EH (cell line): ENCODE measurements around the gene PRKAG2.

Source experiments
- DNase-seq: peaks from one replicate; pipeline ENCODE4 v3.0.0-alpha.2; 2015; ENCODE audit warnings: low read depth

Gene PRKAG2

DNA sequence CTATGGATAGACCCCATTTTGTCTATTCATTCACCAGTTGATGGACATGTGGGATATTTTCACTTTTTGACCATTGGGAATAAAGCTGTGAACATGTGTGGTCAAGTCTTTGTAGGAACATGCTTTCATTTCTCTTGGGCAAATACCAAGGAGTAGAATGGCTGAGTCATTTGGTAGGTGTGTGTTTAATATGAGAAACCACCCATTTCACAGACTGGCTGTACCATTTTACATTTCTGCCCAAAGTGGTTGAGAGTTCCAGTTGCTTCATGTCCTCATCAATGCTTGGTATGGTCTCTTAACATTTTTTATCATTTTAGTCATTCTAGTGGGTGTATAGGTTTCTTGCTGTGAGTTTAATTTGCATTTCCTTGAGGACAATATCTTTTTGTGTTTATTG is 232.4 kb downstream of the PRKAG2 start:
- no peak for DNase-seq

DNA sequence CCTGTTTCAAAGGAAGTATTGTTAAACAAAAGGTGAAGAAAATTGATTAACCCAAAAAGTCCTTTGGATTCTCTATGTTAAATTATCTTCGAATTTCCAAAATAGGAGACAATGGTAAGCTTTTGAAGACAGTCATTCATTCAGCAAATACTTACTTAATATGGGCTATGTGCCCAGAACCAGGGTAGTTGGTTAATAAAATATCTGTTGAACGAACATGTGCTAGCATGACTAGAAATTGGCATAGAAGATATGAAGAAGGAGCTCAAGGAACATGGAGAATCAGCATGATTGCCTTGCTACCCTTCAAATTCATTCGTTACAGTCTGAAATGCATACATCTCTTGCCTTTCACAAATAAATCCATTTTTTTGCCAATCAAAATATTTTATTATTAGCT is 234.2 kb downstream of the PRKAG2 start:
- DNase-seq: no peak

DNA sequence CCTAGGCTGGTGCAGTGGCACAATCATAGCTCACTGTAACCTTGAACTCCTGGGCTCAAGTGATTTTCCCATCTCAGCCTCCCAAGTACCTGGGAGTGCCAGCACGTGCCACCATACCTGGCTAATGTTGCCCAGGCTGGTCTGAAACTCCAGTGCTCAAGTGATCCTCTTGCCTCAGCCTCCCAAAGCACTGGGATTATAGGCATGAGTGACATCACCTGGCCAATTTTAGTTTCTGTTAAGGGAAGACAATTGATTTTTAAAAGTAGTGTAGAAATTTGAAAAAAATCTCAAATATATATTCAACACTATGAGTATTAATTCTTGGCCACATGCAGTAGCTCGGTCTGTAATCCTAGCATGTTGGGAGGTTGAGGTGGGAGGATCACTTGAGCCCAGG is 235.3 kb downstream of the PRKAG2 start:
- no peak for DNase-seq

DNA sequence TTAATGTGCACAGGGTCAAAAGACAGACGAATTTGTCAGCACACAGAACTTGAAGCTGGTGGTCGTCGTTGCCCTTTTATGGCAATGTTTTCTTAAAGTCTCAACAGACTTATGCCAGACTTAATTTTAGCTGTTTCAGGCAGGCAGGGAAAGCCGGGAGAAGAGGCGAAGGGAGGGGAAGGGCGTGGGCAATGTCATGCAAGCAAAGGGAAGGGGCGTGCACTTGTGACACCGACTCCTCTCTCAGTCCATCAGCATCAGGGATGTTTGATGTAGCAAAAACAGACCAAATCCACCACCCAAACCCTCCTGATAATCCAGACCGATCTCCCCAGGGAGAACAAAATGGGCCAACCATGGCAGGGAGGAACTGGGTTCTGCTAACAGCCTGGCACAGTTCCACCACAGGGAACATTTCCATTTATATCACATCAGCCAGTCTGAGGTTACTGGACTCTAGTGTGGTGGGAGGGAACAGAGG is 239.1 kb downstream of the PRKAG2 start:
- peak; percentile 88 for DNase-seq

DNA sequence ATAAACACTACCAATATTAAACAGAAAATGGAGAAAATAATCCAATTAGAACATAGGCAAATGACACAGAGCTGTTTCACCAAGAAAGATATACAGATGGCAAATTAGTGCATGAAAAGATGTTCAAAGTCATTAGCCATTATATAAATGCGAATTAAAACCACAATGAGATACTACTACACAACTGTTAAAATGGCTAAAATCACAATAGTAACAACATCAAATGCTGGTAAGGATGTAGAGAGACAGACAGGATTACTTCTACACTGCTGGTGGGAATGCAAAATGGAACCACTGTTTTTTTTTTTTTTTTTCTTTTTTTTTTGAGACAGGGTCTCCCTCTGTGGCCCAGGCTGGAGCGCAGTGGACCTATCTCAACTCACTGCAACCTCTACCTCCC is 242.3 kb downstream of the PRKAG2 start:
- no peak for DNase-seq

DNA sequence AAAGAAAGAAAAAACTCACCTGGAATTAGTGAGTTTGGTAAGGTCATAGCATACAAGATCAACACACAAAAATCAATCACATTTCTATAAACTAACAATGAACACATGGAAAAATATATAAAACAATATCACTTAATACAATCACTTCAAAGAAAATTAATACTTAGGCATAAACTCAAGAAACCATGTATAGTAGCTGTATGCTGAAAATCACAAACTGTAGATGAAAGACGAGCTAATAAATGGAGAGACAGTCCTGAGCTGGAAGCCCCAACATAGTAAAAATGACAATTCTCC is 243.5 kb downstream of the PRKAG2 start:
- no peak for DNase-seq

DNA sequence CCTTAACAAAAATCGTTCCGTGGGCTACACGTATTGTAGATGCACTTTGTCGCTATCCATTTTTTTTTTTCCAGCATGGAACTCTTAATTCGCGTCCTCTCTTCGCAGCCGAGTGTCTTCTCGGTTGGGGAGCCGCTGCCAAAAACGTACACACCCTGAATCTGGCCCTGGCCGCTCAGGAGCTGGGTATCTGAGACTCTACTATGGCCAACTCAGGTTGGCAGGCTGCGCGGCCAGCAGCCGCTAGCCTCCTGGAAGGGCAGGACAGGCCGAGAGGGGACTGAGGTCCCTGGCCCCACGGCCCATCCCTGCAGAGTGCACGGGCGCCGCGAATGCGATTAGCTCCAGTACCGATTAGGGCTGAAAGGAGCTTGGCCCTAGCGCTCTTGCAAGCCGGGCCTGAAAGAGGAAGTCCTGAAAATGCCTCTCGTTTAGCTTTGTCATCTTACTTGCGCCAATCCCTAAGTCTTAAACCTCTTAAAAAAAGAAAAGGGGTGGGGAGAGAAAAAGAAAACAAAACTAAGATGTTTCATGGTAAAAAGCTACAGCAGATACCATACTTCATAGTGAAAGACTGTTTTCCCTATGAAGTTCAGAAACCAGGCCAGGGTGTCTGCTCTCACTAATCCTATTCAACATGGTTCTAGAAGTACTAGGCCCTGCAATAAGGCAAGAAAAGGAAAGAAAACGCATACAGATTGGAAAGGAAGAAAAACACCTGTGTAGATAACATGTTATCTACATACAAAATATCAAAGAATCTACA is 244.0 kb downstream of the PRKAG2 start:
- peak; percentile 42 for DNase-seq

DNA sequence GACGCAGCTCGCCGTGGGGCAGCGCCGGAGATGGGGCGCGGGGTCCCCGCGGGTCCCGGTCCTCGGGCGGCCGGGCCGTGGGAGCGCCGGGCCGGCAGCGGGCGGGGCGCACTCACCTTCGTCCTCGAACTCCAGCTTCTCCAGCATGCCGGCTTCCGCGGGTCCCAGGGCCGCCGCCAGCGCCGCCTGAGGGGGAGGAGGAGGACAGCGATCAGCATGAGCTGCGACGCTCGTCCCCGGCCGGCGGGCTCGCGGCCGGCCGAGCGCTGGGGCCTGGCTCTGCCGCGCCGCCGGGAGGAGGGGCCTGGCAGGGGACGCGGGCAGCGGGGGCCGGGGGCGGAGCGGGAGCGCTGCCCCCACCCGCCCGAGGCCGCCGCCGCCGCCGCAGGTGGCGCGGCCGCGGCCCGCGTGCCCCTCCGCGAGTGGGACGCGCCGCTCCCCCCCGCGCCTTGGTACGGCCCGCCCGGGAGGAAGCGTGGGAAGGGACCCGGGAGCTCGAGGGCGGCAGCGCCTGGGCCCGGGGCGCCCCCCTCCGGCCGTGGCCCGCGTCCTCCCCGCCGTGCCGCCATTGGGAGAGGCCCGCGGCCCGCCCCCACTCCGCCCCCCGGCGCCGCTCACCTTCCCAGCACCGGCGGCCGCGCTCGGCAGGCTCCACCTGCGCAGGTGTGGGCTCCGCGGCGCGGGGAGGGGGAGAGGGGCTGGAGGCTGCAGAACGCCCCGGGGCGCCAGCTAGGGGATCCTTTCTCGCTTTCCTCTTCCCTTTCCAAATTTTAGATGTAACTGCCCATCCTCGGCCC is 244.8 kb downstream of the PRKAG2 start:
- peak; percentile 80 for DNase-seq

DNA sequence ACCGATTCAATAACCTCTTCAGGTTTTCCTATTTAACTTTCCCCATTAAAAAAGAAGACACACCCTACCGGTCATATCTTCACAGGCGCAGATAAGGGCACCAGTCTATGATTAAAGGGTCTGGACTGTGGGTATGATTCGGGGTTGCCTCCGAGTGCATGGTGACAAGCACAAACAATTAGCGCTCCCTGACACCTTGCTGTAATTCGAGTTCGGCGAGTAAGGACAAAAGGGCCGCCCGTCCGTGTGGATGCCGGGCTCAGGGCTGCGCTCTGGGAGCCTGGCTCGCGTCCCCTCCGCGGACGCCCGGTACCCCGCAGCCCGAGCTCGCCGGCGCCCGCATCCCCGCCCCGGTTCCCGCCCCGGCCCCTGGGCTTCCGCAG is 245.4 kb downstream of the PRKAG2 start:
- no peak for DNase-seq

DNA sequence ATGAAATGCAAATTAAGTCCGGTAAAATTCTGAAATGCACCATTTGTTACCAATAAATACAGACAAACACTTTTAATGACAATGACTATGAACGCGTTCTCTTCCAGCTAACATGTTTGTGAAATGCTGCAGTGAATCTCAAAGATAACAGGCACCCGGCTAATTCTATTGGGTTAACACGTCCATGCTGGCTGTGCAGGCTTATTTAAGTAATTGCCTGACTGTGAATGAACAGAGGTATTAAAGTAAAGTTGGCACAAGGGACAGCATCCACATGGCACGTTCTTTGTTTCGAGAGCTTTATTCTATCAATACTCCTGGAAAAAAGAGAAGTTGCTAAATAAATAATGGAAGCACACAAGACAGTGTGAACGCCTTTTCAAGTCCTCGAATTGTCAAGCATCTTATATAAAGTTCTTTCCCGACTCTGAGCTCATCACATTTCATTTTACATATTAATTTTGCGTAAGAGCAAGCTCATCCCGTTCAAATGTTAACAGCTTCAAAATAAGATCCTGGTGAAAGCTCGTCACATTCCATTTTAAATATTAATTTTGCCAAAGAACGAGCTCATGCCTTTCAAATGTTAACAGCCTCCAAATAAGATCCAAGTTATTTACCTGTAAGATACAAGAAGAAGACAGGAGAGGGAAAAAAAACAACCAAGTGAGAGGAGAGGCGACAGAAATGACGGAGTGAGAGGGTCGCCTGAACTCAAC is 245.9 kb downstream of the PRKAG2 start:
- DNase-seq: peak; percentile 14

DNA sequence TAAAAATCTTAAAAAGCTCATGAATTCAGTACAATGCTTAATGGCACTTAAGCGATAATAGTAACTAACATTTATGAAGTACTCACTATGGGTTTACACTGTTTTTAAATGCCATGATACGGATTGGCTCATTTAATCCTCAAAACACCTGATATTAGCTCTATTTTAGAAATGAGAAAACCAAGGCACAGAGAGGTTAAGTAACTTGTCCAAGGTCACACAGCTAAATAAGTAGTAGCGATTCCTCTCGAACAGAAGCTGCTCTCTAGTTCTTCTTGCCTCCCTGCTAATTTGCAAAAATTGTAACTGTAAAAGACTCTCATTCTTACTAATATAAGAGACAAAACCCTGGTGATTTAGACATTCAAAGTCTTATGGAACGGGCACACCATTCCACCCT is 246.6 kb downstream of the PRKAG2 start:
- DNase-seq: no peak

DNA sequence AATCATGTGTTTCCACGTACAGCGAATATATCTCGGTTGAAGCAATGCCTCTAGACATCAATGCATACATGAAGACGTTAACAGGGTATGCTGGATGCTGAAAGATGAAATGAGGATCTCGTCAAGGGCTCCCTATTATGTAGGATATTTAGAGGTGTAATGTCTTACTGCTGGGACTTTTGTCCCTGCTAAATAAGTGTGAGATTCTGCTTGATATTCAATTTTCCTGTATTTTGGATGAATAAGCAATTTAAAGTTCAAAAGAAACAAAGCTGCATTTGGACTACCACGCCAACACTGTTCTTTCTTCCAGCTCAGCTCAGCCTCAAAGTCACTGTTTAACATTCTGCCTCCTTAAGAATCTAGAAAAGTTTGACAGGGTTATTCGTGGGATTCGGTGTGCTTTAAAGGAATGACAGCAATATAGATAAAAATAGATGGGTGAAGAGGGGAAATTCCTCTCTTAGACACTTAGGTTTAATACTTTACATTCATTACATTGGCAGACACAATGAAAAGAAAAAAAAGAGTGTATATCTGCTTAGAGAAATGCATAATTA is 247.1 kb downstream of the PRKAG2 start:
- DNase-seq: peak; percentile 32

DNA sequence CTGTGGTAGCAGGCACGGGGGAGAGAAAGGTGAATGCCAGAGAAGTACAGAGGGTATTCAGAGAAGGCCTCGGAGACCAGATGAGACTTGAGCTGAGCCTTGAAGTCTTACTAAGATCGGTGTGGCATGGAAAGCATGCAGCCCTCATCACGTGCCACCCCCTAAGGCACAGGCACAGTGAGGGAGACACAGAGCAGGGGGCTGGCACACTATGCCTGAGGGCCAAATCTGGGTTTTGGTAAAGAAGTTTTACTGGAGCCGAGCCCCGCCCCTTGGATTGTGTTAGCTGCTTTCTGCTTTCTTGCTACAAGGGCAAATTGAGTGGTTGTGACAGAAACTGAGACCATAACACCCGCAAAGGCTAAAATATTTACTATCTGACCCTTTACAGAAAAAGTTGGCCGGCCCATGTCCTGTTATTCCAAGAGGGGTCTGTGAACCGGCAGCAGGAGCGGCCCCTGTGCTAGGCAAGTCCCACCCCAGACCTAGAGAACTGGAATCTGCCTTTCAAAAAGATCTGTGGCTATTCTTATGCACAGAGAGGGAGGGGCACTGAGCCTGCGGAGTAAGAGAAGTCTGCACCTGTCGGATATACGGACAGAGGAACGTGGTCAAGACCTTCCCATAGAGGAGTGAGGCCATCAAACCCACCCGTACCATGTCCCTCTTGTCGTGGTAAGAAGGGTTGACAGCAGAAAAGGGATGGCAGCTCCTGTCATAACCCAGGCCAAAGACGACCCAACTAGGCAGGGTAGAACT is 247.9 kb downstream of the PRKAG2 start:
- no peak for DNase-seq

DNA sequence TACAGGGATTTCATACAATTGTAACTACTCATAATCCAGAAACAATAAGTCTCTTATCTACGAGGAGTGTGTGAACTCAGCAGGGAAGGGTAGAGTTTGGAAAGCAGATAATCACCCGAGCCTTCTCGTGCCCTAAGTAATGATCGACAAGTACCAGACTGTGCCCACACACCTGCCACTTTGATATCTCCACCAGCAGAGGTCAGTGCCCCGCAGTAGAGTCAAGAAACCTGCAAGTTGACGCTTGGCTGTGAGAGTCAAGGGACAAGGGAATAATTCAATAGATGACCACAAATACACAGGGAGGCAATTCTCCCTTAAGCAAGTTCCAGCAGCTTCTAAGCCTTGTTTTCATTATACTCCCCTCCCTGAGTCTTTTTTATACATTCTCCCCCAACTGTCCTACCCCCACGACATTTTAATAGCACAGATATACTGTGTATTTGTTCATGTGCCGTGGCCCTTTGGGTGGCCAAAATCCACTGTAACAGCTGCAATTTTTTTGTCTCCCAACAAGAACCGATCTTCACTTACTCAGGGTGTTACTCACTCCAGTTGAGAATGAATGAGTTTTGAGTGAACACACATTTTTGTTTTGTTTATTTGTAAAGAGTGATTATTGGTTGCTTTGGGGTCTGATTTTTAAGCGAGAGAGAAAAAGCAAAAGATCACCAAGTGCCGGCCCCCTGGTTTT is 250.3 kb downstream of the PRKAG2 start:
- peak; percentile 37 for DNase-seq

DNA sequence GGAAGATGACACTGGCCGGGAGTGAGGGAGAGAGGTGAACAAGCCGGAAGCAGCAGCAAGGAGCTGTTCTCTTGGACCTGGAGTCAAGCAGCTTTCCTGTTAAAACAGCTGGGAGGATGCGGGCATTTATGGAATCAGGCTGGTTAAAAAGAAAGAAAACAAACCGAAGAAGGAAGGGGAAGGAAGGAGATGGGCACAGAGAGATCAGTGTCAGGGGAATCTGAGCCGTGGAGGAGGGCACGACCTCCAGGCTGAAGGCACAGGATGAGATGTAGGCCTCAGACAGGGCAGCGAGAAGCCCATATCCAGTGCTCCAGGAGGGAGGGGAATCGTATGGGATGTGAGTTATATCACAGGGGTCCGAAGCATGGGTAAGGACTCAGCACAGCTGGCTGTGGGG is 251.3 kb downstream of the PRKAG2 start:
- no peak for DNase-seq

DNA sequence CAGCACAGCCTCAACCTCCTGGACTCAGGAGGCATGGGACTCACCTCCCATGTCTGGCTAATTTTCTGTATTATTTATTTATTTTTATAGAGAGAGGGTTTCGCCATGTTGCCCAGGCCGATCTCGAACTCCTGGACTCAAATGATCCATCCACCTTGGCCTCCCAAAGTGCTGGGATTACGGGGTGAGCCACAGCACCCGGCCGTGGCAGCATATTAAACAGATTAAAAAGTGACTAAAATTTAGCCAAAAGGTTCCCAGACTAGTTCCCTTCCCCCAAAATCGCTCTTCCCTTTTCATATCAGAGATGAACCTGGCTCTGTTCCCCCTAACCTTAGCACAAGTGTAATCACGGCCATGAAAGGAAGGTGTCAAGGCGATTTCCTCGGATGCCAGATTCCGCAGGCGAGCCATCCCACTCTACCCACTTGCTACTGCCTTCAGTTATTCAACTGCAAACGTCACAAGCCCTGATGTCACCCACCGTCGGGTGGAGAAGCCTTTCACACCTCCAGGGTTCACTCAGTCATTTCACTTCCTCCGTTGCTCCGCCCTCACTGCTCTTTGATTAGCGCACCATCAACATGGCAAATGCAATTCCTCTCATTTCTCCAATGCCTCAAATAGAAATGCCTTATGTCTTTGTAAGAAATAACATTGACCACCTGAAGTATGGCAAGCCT is 252.5 kb downstream of the PRKAG2 start:
- no peak for DNase-seq

DNA sequence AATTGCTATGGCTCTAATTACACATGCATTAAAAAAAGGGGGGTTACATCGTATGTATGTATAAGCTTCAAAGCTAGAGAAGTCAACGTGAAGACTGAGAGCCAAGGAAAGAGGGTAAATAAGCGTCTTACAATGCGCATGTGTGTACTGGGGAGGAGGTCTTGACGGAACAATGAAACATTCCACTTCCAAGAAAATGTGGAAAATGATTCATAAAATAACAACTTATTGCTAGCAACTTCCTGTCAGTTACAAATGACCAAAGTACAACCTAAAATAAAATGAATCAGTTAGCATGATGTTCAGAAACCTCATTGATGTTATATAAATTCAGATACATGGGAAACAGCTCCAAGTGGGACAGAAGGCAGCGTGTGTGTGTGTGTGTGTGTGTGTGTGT is 253.1 kb downstream of the PRKAG2 start:
- peak; percentile 60 for DNase-seq

DNA sequence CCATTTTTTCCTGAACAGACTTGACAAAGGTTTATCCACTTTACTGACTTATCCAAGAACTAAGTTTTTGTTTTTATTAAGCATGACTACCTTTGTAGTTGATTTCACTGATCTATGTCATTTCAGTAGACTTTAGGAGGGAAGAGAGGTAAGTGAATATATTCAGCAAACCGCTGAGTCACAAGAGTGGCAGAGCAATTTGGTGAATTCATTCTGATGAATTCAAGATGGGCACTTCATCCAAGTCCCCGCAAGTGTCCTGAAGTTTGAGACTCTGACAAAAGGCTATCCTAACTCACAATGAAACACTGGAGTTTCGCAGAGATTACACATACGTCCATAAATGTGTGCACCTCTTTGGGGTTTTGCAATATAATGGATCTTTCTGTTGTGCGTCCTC is 255.0 kb downstream of the PRKAG2 start:
- DNase-seq: no peak

DNA sequence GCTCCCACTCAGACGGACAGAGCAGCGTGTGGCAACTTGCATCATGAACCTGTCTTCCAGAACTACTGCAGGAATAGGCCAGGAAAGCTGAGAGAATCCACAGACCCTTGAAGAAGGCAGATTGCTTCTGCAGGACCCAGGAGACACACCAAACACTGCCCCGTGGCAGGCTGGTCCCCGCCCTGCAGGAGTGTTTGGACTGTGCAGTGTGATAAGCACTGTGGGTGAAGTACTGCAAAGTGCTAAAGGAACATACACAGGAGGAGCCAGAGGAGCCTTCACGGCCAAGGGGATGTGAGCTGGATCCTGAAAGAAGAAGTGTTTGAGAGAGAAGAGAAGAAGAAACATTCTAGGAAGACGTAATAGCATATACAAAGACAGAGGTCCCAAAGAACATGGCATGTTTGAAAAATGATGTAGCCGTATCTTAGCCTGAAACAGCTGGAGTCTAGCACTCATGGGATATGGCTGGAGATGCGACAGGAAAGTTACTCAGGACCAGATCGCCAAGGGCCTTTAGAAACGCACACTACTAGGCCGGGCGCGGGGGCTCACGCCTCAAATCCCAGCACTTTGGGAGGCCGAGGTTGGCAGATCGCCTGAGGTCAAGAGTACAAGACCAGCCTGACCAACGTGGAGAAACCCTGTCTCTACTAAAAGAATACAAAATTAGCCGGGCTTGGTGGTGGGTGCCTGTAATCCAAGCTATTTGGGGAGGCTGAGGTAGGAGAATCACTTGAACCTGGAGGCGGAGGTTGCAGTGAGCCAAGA is 260.3 kb downstream of the PRKAG2 start:
- DNase-seq: no peak

DNA sequence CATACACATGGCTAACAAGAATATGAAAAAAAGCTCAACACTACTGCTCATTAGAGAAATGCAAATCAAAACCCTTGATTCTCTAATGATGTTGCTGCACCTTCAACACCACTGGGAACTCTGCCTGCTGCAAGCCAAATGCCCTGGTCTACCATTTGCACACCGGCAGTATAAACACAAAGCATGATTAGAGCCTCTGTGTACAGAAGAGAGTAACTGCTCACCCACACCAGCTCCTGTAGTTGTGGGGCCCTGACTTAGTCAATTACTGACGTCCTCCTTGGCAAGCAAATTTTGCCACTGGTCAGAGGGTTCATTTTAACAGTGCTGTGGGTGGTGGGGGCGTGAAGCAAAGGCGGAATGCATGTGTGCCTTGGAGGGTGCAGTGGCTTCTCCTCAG is 261.1 kb downstream of the PRKAG2 start:
- DNase-seq: no peak
